SK-N-DZ (cell line): ENCODE results near the gene TMEM151A.
"Not testable (repeated sequence)": the region's sequence is repeated elsewhere in the genome, so short reads cannot be mapped to it uniquely, and the experiment has no call there.

ENCODE experiments used
- DNase-seq: peaks from one replicate; pipeline ENCODE4 v3.0.0-alpha.2; 2015; ENCODE audit warnings: low spot score

Gene TMEM151A

DNA sequence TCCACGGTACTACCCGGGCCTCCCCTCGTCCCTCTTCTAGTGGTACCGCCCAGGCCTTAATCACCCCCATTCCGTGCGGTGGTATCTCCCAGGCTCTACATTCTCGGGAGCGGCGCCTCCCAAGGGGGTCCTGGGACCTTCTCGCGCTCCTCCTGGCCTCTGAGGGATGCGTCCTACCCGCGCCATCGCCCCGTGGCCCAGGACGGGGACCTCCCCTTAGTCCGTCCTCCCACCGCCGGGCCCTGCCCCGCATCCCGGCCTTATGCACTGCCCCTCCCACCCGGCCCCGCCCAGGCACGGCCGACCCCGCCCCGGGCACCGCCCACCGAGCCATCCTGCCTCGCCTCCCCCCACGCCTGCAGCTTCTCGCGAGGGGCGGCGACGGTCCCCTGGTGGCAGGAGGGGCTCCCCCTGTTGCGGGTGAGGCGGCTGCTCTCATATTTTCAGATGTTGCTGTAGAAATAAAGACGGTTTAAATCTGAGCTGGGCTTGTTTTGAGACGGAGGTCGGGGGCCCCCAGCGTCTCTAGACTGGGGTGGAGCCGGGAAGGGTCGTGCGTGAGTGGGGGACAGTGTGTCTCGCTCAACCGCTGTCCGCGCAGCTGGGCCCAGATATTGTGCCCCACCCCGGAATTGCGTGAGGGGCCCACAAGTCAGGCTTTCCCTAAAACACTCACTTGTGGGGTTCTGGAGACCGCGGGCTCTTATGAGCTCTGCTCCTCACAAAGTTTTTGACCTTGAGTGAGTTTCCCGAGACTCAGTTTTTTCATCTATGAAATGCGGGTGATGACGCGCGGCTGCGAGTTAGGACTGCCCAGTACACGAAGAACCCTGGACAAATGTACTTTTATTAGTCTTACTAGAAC lies 24.1 kb upstream of the TMEM151A start:
- DNase-seq = peak; percentile 87

DNA sequence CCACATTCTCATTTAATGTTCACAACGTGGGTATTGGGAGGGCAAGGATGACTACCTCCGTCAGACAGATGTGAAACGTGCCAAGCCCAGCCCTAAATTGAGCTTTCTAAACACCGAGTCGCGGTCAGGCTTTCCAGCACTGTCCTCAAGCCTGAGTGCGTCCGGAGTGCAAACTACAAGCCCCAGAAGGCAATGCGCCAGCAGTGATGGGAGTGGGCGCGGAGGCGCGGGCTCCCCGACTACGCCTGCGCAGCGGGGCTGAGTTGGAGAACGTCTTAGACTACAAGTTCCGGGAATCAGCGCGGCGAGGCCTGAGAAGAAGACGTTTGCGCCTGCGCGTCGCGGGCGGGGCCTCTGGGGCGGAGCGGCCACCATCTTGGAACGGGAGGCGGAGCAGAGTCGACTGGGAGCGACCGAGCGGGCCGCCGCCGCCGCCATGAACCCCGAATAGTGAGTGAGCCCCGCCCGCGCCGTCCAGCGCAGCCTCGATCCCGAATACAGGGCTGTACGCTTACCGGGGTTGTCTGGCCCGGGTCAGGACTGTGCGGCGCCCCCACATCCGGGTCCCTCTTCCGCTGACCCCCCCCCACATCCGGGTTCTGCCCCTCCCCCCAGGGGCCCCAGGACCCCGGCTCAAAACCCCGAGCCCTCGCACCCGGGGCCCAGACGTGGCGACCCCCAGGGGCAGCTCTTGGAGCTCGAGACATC lies 23.3 kb upstream of the TMEM151A start, which contains the start of gene RAB1B:
Gene RAB1B, plus strand, starts transcription at position 396 of the 708 bp plus-strand sequence. Its CDS starts 41 bp downstream, at position 437.
- peak; percentile 99 for DNase-seq

DNA sequence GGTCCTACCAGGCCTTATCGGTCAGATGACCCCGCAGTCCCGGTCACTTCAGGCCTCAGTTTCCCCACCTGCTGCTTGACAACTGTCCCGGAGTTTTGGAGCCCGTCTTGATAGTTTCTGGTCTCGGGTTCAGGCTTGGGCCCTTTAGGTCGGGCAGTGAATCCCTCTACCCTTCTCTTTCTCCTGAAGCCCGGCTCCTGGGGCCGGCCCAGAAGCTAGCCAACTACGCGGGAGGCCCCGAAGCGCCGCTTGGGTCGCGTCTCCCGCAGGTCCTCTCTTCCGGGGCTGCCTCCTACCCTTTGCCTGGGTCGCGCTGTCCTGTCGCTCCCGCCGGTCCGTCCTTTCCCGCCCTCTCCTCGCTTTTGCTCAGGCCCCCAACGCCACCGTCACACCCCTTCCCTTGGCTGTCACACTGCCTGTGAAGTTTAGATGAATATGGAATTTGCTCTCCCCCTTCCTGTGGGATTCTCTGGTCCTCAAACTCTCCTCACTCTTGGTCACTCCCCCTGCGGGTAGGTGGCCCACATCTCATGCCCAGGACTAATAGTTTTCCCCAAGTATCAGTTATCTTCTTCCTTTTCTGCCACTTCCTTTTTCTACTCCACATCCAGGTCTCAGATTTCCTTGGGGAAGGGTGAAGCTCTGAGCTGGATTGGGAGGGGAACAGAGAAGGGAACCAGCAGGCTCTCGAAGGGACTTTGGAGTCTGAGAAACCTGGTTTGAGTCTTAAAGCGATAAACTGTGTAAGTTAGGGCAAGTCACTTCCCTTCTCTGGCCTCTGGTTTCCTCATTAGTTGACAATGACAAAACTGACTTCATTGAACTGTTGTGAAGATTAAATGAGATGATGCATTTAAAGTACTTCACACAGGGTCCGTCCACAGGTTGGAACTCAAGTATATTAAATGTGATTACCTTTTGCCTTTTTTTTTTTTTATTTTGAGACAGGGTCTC lies 22.5 kb upstream of the TMEM151A start:
- DNase-seq = peak; percentile 53

DNA sequence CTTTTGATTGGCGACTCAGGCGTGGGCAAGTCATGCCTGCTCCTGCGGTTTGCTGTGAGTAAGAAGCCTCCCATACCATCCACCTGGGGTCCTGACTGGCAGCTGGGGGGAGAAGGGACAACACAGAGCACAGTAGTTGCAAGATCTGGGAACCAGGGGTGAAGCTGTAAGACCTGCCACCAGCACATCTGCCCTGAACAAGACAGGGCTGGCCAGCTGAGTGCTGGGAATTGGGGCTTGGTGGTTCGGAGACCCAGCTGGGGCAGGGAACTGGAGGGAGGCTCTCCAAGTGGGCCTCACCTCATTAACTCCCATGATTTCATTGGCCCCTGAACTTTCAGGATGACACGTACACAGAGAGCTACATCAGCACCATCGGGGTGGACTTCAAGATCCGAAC lies 19.9 kb upstream of the TMEM151A start:
- no peak for DNase-seq

DNA sequence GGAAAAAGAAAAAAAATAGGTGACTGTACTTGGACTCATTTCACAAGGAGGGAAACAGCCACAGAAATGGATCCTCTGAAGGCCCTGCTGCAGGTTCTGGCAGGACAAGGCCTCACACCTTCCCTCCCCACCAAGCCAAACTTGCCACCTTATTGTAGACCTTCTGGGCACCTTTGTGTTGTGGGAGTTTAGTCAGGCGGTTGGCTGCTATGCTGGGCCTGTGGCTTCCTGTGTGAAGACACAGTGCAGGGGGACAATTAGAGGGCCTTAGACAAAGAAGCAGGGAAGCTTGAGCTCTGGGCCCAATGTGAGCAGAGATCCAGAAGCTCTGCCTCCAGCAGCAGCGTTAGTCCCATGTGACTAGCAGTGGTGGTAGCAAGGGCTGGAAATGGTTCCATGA lies 19.1 kb upstream of the TMEM151A start:
- no peak for DNase-seq

DNA sequence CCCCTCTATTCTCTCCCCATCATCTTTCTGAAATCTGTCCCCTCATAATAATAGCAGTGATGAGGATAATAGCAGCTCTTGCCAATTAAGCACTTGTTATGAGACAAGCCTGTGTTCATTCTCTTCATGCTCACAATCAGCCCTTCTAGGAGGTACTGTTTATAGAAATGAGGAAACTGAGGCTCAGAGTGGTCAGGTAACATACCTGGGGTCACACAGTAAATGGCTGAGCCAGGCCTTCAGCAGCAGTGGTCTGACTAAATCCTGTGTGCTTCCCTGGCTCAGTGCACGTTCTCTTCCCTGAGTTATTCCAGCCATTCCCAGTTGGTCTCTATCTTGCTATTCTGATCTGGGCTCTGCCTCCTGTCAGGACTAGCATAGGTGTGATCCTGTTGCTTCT lies 17.5 kb upstream of the TMEM151A start:
- no peak for DNase-seq

DNA sequence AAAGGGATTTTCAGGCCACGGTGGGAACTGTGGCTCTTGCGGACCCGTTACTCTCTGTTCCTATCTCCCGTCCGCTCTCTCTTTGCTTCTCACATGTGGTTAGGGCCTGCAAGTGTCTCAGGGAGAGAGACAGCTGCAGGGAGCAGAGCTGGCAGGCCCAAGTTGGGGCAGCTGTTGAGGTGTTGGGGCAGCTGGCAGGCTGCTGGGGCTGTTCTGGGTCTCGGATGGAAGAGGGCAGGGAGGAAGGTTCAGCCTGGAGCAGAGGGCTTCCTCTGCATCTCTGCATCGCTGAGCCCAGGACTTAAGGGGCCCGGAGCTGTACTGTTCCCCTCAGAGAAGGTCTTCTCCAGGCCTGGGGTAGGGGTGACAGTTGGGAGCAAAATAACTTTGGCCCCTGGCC lies 16.3 kb upstream of the TMEM151A start:
- no peak for DNase-seq

DNA sequence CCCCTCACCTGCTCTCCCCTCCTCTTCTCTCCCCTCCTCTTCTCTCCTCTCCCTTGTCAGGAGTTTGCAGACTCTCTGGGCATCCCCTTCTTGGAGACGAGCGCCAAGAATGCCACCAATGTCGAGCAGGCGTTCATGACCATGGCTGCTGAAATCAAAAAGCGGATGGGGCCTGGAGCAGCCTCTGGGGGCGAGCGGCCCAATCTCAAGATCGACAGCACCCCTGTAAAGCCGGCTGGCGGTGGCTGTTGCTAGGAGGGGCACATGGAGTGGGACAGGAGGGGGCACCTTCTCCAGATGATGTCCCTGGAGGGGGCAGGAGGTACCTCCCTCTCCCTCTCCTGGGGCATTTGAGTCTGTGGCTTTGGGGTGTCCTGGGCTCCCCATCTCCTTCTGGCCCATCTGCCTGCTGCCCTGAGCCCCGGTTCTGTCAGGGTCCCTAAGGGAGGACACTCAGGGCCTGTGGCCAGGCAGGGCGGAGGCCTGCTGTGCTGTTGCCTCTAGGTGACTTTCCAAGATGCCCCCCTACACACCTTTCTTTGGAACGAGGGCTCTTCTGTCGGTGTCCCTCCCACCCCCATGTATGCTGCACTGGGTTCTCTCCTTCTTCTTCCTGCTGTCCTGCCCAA lies 15.6 kb upstream of the TMEM151A start:
- no peak for DNase-seq

DNA sequence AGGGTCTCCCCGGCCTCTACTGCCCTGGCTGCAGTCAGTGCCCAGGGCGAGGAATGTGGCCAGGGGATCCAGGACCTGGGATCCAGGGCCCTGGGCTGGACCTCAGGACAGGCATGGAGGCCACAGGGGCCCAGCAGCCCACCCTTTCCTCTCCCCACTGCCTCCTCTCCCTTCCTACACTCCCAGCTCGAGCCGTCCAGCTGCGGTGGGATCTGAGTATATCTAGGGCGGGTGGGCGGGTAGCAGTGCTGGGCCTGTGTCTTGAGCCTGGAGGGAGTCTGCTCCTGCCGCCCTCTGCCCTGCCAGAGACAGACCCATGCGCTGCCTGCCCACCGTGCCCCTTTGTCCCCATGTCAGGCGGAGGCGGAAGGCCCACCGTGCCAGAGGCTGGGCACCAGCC lies 15.1 kb upstream of the TMEM151A start:
- DNase-seq = not testable (repeated sequence)

DNA sequence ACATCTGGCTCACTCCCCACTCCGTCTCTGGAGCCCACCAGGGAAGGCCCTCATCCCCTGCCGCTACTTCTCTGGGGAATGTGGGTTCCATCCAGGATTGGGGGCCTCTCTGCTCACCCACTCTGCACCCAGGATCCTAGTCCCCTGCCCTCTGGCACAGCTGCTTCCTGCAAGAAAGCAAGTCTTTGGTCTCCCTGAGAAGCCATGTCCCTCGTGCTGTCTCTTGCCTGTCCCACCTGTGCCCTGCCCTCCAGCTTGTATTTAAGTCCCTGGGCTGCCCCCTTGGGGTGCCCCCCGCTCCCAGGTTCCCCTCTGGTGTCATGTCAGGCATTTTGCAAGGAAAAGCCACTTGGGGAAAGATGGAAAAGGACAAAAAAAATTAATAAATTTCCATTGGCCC lies 14.6 kb upstream of the TMEM151A start:
- DNase-seq = not testable (repeated sequence)

DNA sequence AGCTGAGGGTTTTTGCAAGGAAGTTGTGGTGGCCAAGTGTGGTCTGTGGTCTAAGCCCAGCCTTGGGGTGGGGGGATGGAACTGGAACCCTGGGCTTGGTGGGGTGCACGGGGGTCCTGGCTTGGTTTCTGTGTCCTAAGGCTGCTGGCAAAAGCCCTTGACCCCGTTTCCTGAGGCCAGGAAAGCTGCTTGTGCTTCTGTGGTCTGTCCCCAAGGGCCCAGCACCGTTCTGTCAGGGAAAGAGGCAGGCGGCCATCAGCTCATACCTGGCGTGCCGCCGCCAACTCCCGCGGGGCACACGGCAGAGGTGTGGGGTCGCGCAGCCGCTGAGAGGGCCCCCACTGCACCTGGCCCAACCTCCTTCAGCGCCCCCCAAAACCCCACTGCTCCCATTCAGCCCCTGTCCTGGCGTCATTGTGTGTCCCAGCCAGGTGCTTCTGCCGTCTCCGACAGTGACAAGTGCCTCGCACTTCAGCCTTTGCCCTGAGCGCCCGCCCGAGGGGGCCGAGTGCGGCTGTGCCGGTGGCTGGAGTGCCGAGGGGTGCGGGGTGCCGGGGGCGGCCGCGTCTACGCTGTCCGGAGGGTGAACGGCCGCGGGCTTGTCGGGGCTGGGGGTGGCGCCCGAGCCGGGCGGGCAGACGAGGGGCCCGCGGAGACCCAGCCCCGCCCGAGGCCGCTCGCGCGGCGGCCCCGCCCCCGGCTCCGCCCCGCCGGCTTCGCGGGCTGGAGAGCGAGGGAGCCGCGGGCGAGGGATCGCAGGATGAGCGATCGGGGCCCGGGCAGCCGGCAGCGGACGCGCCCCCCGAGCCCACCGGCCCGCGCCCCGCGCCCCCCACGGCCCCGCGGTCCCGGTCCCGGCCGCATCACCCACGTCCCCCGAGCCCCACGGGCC lies 14.0 kb upstream of the TMEM151A start, which contains the start of gene CNIH2:
Gene CNIH2, plus strand, starts transcription at position 705 of the 892 bp plus-strand sequence. CDS start 282 bp downstream, outside the sequence.
- no peak for DNase-seq

DNA sequence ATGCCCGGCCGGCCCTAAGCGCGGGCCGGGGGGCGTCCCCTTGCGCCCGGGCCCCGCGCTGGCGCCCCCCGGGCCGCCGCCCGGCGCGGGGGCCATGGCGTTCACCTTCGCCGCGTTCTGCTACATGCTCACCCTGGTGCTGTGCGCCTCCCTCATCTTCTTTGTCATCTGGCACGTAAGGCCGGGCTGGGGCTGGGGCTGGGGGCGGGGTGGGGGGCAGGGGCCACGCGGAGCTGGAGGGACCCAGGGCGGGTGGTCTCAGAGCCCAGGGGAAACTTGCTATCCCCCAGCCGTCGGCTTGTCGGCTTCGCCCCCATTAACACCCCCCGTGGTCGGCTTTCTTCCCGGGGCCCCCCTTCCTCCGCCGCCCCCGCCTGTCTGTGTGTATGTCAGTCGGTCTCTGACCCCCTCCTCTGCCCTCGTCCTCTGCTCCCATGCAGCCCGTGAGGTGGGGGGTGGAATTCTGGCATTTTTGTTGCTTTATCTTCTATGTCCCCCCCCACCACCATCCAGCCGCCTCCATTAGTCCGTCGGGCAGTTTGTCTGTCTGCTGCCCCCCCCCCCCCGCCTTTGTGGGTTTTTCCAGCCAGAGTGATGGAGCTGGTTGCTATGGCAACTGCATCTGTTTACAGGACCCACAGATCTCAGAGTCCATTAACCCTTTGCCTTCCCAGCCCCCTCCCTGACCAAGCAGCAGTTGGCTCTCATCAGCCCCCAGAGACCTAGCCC lies 13.2 kb upstream of the TMEM151A start:
- no peak for DNase-seq

DNA sequence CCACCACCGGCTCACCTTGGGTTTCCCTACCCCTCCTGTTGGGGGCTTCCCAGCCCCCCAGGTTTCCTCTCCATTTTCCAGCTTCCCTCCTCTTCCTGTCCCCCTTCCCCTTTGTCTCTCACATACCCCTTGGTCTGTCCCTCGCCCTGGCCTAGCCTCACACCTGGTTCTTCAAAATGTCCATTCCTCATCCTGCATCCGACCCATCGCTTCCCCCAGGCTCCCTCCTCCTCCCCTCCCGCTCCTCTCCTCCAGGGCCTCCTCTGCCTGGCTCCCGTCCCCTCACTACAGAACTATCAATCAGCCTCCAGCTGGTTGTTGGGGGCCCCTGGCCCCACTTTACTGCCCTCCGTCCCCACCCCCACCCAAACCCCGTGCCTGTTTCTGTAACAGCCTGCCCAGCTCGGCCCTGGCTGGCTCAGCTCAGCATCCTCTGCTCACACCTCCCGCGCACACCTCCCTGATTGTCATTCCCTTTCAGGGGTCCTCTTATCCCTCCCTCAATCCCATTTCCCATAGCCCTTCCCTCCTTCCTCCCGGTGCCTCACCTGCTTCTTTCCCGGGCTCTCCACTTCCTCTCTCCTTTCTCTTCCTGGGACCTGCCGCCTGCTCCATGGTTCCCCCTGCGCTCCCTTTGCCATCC lies 12.5 kb upstream of the TMEM151A start:
- no peak for DNase-seq

DNA sequence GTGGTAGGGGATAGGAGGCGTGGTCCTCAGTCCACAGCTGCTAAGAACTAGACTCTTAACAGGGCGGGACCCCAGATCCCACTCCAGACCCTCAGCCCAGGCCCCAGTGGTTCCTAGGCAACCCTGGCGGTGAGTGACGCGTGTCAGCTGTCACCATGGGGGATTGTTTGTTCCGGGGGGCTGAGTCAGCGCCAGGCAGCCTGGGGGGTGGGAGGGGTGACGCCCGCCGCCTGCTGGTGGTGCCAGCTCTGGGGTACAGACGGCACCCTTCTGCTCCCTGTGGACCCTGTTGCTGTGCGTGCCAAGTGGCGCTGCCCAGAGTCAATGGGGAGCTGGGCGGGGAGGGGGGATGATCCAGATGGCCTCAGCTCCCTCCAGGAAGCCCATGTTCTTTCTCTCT lies 11.3 kb upstream of the TMEM151A start:
- DNase-seq = no peak

DNA sequence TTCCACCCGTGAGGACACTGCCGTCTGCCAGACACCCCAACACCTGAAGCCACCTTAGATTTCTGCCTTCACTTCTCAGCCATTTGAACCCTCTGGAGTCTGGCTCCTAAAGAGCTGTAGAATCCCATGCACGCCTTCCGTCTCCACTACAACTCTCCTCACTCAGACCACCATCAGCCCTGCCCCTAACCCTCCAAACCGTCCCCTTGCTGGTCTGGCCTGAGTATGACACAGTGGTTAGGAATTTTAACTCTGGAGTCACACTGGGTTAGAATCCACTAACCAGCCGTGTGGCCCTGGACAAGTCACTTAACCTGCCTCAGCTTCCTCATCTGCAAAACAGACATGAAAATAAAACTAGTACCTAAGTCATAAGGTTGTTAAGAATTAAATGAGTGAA lies 10.7 kb upstream of the TMEM151A start:
- no peak for DNase-seq

DNA sequence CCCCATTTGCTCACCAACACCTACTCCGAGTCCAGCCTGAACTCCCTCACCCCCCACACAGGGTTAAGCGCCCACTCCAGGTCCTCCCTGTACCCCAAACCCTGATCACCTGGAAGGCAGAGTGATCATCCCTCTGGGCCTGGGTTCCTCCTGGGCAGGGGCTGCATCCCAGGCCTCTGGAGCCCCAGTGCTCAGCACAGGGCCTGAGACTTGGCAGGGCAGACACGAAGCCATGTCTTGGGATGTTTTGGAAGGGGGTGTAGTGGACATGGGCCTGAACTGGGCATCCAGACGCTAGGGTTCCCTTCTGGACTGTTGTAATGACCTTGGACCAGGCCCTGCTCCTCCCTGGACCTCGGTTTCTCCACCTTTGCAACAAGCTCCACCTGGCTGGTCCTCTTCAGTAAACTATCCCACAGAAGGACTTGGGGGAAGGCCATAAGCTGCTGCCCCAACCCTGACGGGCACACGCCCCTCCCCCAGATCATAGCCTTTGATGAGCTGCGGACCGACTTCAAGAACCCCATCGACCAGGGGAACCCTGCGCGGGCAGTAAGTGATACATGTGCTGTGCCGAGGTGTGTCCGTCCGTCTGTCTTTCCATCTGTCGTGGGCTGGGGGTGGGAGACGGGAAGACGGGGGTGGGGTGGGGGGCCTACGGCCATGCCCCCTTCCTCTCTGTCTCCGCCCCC lies 9.8 kb upstream of the TMEM151A start:
- DNase-seq = no peak

DNA sequence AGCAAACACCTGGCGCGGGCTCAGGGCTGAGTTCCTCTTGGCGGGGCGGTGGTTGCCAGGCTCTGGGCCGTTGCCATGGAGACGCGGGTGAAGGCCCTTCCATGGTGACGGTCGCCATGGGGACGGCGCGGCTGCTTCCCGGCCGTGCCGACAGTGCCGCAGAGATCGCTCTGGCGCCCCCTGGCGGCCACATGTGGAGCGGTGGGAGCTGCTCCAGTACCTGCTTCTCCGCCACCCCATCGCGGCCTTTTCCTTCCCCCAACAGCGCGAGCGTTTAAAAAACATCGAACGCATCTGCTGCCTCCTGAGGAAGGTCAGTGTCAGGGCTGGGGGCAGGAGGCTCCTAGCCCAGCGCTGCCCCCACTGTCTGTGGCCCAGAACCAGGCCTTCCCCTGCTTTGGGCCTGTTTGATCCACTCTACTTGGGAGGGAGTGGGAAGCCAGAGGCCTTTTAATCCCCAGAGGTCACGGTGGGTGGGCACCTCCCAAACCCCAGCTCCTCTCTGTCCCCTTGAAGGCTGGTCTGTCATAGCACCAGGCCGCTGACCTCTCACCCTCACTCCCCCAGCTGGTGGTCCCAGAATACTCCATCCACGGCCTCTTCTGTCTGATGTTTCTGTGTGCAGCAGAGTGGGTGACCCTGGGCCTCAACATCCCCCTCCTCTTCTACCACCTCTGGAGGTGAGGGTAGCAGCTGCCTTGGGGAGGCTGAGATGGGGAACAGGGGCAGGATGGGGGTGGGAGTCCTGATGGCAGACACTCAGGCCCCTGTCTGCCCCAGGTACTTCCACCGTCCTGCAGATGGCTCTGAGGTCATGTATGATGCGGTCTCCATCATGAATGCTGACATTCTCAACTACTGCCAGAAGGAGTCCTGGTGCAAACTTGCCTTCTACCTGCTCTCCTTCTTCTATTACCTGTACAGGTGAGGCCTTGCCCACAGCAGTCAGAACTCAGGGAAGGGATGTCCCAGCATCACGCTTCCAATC lies 8.9 kb upstream of the TMEM151A start:
- peak; percentile 98 for DNase-seq
